Caco-2 (cell line): ENCODE results near the gene PLAAT1. TPM values are rescaled to one million over a fixed set of nuclear protein-coding genes. Genes with fewer than 3 reads are reported as not detected.

Experiments
- BruUV-seq: library from RNA; stranded (reverse); fragments of 400-500 nt; replicated peaks from 2 replicates; lab custom pipeline; 2021; lab: Mats Ljungman, UMichigan
- CTCF ChIA-PET: fragments of 300-600 bp; sonication (Branson Sonifier 250); formaldehyde crosslinking; loops from one replicate; lab custom pipeline; 2022; ENCODE audit warnings: antibody characterized with exemption; lab: Charles Lee
- POLR2A ChIA-PET: fragments of 300-600 bp; sonication (Branson Sonifier 250); formaldehyde crosslinking; loops from one replicate; lab custom pipeline; 2022; ENCODE audit warnings: antibody characterized with exemption; lab: Charles Lee
- DNase-seq, 2 experiments: peaks; one replicate each; pipeline versions ENCODE4 v3.0.0 to v3.0.0-alpha.2; 2020 to 2022
- H3K27me3 ChIP-seq: replicated peaks from 2 replicates; pipeline ENCODE4 v1.6.0; 2011; ENCODE audit warnings: low read length; ENCODE audit not compliant: control insufficient read depth, insufficient read depth
- H3K36me3 ChIP-seq: 2 replicates; pipeline ENCODE4 v1.5.1; 2011; ENCODE audit warnings: low read length; ENCODE audit not compliant: control insufficient read depth, insufficient read depth
- H3K4me1 ChIP-seq: fragments of 250-450 bp; sonication (Bioruptor Pico); 2 replicates; pipeline ENCODE4 v1.5.1; 2020; ENCODE audit warnings: mild to moderate bottlenecking
- H3K4me3 ChIP-seq: 2 replicates; pipeline ENCODE4 v1.5.1; 2011; ENCODE audit warnings: low read depth, mild to moderate bottlenecking, control low read depth, low read length
- H3K9me3 ChIP-seq: fragments of 250-450 bp; sonication (Bioruptor Pico); 2 replicates; pipeline ENCODE4 v1.5.1; 2020; ENCODE audit warnings: mild to moderate bottlenecking, moderate library complexity
- H3K27ac Mint-ChIP-seq: one replicate; pipeline ENCODE4 v1.8.0; 2022; ENCODE audit warnings: mixed read lengths; ENCODE audit not compliant: unreplicated experiment
- H3K27me3 Mint-ChIP-seq: one replicate; pipeline ENCODE4 v1.8.0; 2022; ENCODE audit warnings: mixed read lengths; ENCODE audit not compliant: insufficient read depth, unreplicated experiment
- H3K36me3 Mint-ChIP-seq: one replicate; pipeline ENCODE4 v1.8.0; 2022; ENCODE audit warnings: mild to moderate bottlenecking, mixed read lengths; ENCODE audit not compliant: insufficient read depth, unreplicated experiment
- H3K4me1 Mint-ChIP-seq: one replicate; pipeline ENCODE4 v1.8.0; 2022; ENCODE audit warnings: low read depth, mixed read lengths; ENCODE audit not compliant: unreplicated experiment
- H3K4me3 Mint-ChIP-seq: one replicate; pipeline ENCODE4 v1.8.0; 2022; ENCODE audit warnings: mild to moderate bottlenecking, moderate library complexity, mixed read lengths; ENCODE audit not compliant: unreplicated experiment
- H3K9me3 Mint-ChIP-seq: one replicate; pipeline ENCODE4 v1.8.0; 2022; ENCODE audit warnings: mixed read lengths; ENCODE audit not compliant: unreplicated experiment
- intact Hi-C: fragments of 100-400 bp; cut with micrococcal nuclease; formaldehyde crosslinking; loops from one replicate; pipeline ENCODE4 v1.10.0; 2022; ENCODE audit not compliant: unreplicated experiment
- total RNA-seq: library from RNA; stranded (reverse); gene quantifications from 2 replicates; pipeline ENCODE4 v1.2.3, GENCODE V29; 2022
- TF ChIP-seq, protein P1 (sequence below), 2 experiments: fragments of 200-600 bp in 1 of 2; IDR thresholded peaks; 1 replicate in 1 of 2; 2 replicates in 1 of 2; pipeline versions ENCODE4 v1.5.1 to v1.8.0; 2011 to 2022; ENCODE audit warnings: antibody characterized with exemption in 1 of 2, control low read depth in 1 of 2, inconsistent platforms in 1 of 2, low read depth in 1 of 2, low read length in 1 of 2, mild to moderate bottlenecking in 1 of 2, moderate library complexity in 1 of 2; ENCODE audit not compliant: insufficient read depth in 1 of 2, severe bottlenecking in 1 of 2, unreplicated experiment in 1 of 2

Gene PLAAT1
- total RNA-seq, 1 experiment from 2014 or later: 1.5 TPM

- Mint-ChIP-seq H3K4me3 (no peak overlapping the region), H3K27me3 (peaks cover 3% of the 10 kb centered on the region), H3K27ac (no peak overlapping the region), H3K9me3 (no peaks in the 10 kb centered on the region), H3K36me3 (no peaks in the 10 kb centered on the region), H3K4me1 (no peaks in the 10 kb centered on the region)
- no TSS peak for BruUV-seq
- TF ChIP-seq, protein P1, sequence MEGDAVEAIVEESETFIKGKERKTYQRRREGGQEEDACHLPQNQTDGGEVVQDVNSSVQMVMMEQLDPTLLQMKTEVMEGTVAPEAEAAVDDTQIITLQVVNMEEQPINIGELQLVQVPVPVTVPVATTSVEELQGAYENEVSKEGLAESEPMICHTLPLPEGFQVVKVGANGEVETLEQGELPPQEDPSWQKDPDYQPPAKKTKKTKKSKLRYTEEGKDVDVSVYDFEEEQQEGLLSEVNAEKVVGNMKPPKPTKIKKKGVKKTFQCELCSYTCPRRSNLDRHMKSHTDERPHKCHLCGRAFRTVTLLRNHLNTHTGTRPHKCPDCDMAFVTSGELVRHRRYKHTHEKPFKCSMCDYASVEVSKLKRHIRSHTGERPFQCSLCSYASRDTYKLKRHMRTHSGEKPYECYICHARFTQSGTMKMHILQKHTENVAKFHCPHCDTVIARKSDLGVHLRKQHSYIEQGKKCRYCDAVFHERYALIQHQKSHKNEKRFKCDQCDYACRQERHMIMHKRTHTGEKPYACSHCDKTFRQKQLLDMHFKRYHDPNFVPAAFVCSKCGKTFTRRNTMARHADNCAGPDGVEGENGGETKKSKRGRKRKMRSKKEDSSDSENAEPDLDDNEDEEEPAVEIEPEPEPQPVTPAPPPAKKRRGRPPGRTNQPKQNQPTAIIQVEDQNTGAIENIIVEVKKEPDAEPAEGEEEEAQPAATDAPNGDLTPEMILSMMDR (IDR thresholded peaks at IDR 0.05; ENCODE audit: insufficient read depth in 1 of 2, low read depth in 1 of 2, low read length in 1 of 2, severe bottlenecking in 1 of 2, unreplicated experiment in 1 of 2): no peak
- no peak for DNase-seq
- no peak overlapping the region for H3K4me3 ChIP-seq
- POLR2A ChIA-PET: no interaction called here
- no peaks in the 10 kb centered on the region for H3K36me3 ChIP-seq
- H3K27me3 ChIP-seq: no peaks in the 10 kb centered on the region
- no peaks in the 10 kb centered on the region for H3K9me3 ChIP-seq
- CTCF ChIA-PET: no interaction called here
- intact Hi-C loops: no loop called here
- H3K4me1 ChIP-seq: no peaks in the 10 kb centered on the region
Measured at GRCh38 chr3:193269343-193270028, 28.5 kb downstream of the PLAAT1 start.

GRCh38 chr3:193270451-193270850 lies 29.4 kb downstream of the PLAAT1 start:
- H3K4me1 ChIP-seq: no peaks in the 10 kb centered on the region
- Mint-ChIP-seq H3K4me1 (no peaks in the 10 kb centered on the region), H3K27me3 (peaks cover 4% of the 10 kb centered on the region), H3K27ac (no peak overlapping the region), H3K36me3 (no peaks in the 10 kb centered on the region), H3K4me3 (no peak overlapping the region), H3K9me3 (no peaks in the 10 kb centered on the region)
- no peaks in the 10 kb centered on the region for H3K9me3 ChIP-seq
- intact Hi-C loops: no loop called here
- H3K4me3 ChIP-seq: no peak overlapping the region
- no peak for DNase-seq
- no peaks in the 10 kb centered on the region for H3K27me3 ChIP-seq
- CTCF ChIA-PET: no interaction called here
- POLR2A ChIA-PET: no interaction called here
- no peaks in the 10 kb centered on the region for H3K36me3 ChIP-seq
- TF ChIP-seq, protein P1 (IDR thresholded peaks at IDR 0.05; ENCODE audit: insufficient read depth in 1 of 2, low read depth in 1 of 2, low read length in 1 of 2, severe bottlenecking in 1 of 2, unreplicated experiment in 1 of 2): no peak
- no TSS peak for BruUV-seq

DNA sequence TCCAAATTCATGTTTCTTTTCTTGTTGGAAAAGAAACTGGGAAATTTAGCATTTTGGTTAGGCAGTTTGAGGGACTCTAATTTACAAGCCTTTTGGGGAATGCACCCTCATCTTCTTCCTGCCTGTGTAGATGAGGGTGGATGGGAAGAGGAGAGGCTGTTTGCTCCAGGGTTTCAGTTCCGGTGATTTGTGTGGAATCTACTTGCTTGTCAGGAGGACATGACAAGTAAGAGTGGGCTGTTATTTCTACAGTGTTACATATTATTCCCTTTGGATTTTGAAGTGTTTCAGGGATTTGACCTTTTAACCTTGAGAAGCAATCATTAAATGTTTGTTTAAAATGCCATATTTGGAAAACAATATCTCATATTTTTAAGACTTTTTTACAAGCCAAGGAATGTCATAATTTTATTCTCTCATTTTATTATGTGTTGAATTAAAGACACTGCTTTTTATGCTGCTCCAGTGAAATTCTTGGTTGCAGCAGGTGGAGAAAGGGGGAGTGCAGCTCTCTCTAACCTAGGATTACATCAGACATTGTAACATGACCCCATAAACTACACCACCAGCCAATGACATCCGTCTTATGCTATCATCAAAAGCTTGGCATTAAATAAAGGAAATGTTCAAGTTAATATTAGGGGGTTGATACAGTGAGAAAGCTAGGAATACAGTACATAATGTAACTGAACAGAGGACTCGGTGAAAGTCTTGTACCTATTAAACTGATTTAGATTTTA lies 30.2 kb downstream of the PLAAT1 start:
- H3K9me3 Mint-ChIP-seq: no peaks in the 10 kb centered on the region
- Histone ChIP-seq H3K4me1 (no peaks in the 10 kb centered on the region), H3K36me3 (no peaks in the 10 kb centered on the region), H3K27me3 (no peaks in the 10 kb centered on the region), H3K9me3 (no peaks in the 10 kb centered on the region), H3K4me3 (no peak overlapping the region)
- TF ChIP-seq, protein P1 (IDR thresholded peaks at IDR 0.05; ENCODE audit: insufficient read depth in 1 of 2, low read depth in 1 of 2, low read length in 1 of 2, severe bottlenecking in 1 of 2, unreplicated experiment in 1 of 2): no peak
- no peak for DNase-seq
- ChIA-PET POLR2A (no interaction called here), CTCF (no interaction called here)
- no TSS peak for BruUV-seq
- no peak overlapping the region for H3K4me3 Mint-ChIP-seq
- H3K4me1 Mint-ChIP-seq: no peaks in the 10 kb centered on the region
- intact Hi-C loops: no loop called here
- no peaks in the 10 kb centered on the region for H3K36me3 Mint-ChIP-seq
- no peak overlapping the region for H3K27ac Mint-ChIP-seq
- H3K27me3 Mint-ChIP-seq: peaks cover 4% of the 10 kb centered on the region
